GM18858 (cell line): ENCODE measurements around the gene POLA1.

Experiments used
- ATAC-seq: cut with Tn5 transposase; IDR thresholded peaks from one replicate; pipeline ENCODE4 v1.9.1; 2021; ENCODE audit not compliant: unreplicated experiment

Gene POLA1

DNA sequence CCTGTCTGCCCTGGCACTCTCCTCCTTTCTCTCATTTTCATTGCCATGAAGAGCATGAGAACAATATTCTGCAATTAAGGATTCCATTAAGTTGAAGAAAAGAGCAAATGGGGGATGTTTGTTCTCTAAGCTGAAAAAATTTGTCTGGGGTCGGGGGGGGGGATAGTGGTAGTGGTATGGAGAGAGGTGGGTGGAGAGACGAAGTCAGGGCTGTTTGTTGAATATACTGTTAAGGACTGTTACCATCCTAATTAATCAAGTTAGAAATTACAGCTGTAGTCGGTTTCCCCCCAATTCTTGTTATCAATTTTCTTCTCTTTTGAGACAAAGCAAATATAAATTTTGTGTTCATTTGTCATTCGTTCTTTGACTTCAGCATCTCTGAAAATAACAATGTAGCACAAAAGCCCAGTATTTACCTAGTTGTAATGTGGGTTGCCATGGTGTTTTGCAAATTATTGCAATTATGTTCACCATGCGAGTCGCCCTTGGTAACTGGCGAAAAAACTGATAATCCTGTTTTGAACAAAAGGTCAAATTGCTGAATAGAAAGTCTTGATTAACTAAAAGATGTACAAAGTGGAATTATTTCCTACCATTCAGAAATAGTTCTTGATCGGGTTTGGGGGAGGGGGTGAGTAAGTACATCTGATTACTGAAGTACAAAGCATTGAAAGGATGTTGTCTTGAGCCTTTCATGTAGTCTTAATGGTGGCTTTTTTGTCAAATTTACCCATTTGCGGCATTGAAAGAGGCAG, 183.0 kb downstream of the POLA1 start:
- no peak for ATAC-seq

DNA sequence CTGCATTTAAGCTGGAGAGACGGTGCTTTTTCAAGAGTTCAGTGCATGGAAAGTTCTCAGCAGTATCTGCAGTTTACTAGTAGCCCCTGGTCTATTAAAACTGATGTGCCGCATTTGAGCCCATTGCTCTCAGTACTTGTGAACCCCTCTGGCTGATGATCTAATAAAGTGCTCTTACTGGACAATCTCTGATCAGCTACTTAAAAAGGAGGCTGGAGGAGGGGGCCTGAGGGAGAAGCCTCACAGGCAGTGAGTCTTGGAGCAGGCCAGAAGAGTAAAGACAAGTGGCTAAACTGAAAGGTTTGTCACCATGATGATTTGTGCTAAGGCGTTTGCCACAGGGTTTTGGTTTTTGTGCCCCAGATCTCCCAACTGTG, 183.6 kb downstream of the POLA1 start:
- no peak for ATAC-seq

DNA sequence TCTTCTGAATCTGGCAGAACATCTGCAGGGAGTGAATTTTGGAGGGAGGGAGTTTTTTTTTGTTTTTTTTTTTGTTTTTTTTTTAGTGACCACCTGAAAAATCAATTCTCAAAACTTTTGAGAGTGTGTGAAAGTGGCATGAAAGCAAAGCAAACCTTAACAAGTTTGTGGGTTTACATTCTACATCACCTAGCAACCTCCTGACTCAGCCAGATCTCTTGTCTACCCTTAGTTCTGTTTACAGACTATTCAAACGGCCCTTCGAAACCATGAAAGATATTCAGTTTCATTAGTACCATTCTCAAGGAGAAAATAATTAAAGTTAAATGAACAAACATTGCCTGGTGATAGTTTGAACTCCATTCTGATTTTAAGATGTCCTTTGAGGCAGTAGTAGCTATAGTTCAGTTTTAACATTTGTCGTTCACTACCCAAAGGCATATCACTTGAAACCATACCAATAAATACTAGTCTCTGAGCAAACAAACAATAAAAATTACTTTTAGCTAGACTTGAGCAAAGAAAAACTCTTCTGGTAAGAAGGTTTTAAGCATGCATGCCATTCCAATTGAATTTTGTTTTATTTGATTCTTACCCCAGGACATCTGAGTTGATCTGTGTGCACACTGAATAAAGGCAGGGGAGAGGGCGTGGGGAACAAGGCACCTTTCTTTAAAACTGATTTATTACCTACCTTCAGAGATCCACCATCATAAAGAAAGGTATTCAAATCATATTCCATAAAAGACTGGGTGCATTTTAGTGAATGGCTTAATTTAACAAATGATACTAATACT, 184.3 kb downstream of the POLA1 start:
- no peak for ATAC-seq

DNA sequence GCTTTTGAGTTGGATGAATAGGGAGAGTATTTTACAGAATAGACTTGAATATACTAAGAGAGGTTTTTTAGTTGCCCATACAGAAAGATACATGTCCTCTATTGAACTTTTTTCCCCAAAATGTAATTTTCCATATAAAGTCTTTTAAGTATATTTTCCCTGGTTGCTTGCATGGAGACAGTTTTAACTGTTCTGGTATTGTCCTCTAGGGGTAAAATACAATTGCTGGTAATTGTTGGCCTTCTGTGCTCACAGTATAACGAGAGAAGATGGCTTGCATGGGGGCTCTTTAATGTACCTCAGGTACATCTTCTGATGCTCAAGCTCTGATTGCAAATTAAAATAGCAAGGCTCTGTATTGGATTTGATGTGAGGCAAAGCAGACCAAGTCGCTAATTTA, 186.0 kb downstream of the POLA1 start:
- ATAC-seq = no peak

DNA sequence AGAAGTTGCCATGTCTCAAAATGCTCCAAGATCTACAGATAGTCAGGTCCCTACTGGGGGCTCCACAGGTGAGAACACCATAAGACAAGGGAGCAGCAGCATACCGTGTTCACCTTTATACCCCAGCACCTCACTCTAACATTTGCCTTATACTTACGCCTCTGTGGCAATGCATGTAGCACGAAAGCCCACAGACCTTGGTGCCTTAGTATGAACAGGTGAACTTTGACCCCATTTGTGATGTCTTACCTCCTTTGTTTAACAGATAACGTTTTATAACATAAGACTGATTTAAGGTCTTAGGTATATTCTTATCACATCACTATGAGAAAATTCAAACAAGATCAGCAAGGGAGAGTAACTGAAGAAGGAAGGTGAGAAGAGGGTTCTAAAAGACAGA, 193.2 kb downstream of the POLA1 start:
- ATAC-seq = no peak

DNA sequence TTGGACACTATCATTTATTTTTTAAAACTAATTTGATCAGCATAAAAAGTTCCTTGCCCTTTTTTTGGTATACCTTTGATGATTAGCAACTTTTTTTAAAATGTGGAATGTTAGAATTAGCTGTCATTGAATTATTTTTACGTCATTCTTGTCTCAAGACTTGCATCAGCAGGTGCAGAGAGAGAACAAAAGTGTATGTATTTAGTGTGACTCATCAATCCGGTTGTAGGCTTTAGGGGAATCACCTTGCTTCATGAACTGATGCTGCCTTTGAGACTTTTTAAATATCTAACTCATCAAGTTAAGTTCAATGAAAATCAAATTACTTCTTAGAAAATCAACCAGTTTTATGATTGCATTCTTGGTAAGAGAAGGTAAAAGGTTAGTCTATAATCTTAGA, 197.0 kb downstream of the POLA1 start:
- no peak for ATAC-seq

DNA sequence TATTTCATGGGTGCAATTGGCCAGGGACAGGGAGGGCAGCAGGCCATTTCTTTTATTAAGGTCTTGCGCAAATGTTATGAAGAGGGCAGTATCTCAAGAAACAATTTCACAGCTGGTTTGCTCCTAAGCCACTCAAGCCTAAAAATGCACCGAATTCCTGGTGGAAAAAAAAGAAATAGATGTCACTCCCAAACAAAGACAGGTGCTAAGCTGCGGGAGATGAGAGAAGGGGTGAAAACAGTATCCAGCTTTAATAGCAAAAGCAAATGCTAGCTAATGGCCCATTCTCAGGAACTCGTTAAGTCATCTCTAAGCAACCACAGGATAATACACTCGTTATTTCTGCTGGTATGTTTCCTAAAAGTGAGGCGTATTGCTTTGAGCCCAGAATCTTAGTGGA, 205.7 kb downstream of the POLA1 start:
- no peak for ATAC-seq

DNA sequence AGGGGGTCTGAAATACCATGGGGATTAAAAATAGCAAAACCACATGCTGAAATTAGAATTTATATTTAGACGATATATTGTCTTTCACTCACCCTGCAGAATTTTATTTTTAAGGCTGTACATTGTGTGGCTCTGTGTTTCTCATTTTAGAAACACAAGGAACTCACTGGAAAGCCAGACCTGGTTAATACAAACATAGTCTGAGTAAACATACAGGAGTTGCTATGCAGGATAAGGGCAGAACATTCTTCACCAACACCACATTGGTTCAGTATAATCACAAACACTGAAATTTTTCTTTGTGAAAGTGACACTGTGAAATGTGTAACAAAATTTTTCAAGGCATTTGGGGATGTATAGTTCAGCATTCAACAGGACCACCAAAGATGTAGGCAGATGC, 206.5 kb downstream of the POLA1 start:
- no peak for ATAC-seq

DNA sequence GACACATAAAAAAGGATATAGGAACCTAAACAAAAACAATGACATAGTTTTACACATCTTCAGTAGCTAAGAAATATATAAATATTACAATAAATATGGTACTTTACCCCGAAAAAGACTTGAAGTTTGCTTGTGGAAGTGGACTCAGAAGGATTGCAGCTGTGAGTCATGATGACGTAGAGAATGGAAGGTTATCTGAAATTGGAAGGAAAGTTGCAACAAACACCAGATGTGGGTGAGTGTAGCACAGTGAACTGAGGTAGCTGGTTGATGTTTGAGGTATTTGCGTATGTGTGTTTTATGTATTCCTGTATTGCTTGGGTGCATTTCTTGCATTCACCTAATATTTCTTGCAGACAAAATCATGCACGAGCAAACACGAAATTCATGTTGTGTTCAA, 209.1 kb downstream of the POLA1 start:
- no peak for ATAC-seq

DNA sequence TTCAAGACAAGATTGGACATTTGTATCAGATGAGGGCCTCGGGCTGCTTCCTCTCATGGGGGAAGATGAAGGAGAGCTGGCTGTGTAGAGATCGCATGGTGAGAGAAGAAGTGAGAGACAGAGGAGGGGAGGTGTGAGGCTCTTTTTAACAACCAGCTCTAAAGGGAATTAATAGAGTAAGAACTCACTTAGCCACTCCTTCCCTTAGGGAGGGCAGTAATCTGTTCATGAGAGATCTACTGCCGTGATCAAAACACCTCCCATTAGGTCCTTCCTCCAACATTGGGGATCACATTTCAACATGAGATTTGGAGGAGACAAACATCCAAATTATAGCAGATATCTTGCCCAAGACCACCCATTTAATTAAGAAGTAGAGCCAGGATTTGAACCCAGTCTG, 225.0 kb downstream of the POLA1 start:
- ATAC-seq = no peak

DNA sequence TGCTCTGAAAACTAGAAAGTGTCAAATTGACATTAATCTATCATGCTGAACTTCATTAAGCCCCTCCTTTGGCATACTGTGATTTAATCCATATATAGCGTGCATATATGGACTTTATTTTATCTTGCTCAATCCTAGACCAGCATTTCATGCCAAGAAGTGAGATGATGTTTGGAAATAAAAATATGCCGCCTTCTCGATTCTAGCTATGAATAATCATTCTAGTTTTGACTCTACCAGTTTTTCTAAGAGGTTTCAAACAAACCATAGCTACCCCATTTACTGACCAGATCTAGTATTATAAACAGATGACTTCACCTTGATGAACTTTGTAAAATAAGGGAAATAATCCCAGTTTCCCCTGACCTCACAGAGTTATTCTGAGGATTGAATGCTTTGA, 227.1 kb downstream of the POLA1 start:
- ATAC-seq = peak; percentile 77

DNA sequence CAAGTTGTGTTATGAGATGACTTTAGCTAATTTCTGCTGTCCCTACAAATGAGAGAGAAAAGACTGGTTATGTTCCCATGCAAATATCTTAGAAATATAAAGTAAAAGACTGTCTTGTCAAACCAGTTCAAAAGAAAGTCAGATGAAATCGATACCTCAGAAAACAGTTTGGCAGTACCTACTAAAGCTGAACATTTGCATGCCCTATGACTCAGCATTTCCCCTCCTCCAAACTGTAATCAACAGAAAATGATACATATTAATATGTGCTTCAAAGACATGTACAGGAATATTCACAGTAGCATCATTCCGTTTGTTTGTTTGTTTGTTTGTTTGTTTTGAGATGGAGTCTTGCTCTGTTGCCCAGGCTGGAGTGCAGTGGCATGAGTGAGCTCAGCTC, 231.7 kb downstream of the POLA1 start:
- no peak for ATAC-seq

DNA sequence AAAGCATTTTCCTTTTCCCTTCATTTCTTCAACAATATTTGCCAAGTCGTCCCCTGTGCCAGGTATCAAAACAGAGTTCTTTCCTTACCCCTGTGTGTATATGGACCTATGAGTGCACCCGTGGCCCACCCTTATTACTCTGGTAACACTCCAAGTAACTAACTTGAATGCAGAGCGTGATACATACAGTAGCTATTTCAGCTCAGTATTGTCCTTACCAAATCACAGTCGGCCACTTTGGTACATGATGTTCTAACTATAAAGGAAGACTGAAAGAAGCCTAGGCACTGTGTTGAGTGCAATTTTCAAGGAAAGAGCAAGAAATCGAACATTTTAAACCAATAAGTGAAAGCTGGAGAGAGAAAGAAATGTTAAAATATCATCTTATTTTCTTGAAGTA, 233.7 kb downstream of the POLA1 start:
- ATAC-seq = no peak

DNA sequence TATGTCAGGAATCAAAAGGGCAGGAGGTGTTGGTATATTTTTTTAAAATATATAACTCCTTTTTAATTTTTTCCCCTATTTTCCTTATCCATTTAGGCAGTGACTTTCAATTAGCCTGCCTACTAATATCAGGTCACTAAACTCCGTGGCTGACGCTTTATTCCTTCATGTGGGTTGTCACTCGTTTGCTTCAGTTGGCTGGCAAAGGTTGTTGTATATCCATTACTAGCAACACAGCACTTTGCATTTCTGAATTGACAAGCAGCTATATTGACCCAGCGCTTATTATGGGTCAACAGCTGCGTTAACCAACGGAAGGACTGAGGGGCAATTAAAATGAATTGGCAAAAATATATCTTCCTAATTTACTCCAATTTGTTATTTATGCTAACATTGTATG, 234.4 kb downstream of the POLA1 start:
- no peak for ATAC-seq

DNA sequence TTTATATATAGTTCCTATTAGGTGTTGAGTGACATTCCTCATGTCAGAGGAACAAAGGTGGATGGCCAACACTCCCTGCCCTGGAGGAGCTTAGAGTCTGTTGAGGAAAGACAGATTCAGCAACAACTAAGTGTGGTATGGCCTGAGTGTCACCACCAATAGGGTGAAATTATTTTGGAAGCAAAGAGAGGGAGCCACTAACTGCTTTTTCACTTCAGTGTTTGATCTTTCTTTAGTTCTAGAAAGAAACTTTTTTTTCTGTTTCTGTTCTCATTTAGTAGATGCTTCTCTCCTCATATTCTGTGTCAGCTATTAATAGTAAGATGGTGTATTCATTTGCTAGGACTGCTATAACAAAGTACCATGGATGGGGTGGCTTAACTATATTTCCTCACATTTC, 240.6 kb downstream of the POLA1 start:
- ATAC-seq = no peak

DNA sequence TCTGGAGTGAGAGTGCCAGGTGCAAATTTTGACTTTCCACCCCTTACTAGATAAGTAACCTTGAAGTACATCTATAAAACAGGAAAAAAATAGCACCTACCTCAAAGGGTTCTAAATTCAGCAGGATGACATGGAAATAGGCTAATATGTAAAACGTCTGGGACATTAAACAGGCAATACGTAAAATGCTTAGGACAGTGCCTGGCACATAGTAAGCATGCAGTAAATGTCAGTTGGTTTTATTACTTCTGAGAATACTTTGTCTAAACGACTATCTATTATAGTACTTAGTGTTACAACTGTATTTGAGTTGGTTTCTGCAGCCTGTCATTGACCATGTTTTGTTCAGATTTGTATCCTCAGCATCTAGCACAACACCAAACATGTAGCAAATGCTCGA, 251.3 kb downstream of the POLA1 start:
- ATAC-seq = no peak

DNA sequence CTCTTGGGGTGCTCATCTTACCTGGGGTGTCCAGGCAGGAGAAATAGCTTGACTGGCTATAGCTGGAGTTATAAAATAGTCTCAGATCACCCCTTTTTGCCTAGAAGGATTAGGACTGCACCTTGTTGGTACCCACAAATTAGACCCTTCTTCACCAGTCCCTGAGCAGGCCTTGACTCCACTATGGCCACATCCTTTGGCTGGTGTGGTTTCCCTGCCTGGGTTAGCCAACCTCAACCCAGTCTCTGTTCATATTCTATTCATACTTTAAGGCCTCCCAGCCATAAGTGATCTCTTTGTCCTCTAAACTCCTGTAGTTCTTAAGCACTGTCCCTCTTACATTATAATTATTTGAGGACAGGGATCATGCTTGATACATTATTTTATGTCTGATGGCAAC, 252.7 kb downstream of the POLA1 start:
- no peak for ATAC-seq

DNA sequence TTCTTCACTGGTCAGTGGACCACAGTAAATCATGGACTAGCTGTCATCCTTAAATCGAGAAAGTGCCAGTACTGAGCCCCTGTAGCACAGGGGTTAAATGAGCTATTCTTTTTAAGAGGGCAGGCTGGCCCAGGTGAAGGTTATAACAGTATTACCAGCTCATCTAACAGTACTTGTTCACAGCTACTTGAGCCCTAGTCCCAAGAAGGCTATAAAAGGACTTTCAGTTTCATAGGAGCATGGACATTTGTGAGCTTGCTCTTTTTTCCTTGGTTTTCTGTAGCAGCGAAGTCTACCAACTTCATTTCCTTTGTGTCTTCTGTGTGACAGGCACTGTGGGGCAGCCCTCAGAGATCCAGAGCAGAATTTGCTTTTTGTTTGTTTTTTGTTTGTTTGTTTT, 261.0 kb downstream of the POLA1 start:
- no peak for ATAC-seq

DNA sequence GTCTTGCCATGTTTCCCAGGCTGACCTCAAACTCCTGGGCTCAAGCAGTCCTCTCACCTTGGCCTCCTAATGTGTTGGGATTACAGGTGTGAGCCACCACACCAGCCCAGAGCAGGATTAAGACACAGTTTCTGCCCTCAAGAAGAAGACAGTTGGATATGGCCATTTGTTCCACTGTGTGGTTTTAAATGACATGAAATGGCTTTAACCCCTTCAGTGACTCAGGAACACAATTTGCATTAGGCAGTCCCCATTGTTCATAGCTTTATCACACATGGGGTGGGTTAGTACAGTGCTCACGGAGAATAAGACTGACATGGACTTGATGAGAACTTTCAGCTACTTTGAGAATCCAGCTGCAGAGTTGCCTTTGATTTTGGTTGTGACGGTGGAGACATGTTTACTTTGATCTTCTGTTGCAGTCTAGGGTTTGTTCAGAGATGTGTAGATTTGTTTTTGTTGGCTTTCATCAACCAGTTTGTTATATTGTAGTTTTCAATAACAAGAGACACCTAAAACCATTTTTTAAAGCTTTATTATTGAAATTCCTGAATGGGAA, 261.7 kb downstream of the POLA1 start:
- no peak for ATAC-seq

DNA sequence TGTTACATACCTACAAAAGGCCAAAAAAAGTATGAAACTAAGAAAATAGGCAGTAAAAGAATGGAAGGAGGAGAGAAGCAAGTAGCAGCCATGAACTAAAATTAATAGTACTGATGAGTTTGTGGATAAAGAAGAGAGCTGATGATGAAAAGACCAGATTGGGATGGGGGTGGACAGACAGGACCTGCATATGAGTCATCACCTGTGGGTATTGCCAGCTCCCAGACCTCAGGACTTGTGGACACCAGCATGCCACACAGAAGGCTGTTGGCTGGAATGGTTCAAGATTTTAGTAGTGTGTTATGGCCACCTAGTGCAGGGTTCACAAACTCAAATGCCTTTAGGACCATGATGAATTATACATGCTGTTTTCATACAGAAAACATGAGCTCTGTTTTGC, 263.1 kb downstream of the POLA1 start:
- no peak for ATAC-seq

DNA sequence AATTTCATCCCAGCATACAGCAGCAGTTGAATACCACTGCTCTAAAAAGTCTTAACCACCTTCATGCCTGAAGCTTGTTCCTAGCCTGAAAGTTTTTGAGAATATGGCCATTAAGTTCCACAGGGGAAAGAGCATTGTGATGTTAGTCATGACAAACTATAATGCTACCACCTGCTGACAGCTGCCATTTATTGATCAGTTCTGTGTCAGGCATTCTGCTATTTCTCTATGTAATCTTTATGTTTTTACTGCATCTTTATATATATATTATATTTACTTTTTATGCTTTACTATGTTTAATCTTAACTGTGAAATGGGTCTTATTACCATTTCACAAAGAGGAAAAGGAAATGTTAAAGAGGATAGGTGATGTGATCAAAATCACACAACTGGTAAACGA, 268.1 kb downstream of the POLA1 start:
- ATAC-seq = no peak

DNA sequence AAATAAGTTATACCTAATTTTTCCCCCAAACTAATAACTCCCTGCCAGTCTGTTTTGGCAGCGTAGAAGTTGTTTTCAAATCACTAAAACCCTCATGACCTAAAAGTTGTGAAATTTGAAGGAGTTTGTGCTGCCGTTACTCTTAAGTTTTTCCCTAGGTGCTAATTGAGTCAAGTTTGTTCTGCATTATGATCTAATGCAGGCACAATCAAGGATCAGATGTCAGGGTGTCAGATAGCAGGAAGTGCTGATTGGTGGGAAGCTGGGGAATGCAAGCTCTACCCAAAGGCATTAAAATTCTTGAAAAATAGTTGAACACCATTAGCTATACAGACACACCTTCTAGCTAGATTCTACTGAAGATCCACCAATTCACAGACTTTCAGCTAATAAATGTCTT, 270.1 kb downstream of the POLA1 start:
- no peak for ATAC-seq
